SK-MEL-5 (cell line): ENCODE measurements around the gene CPLANE2. TPM values are rescaled to one million over a fixed set of nuclear protein-coding genes. Genes with fewer than 3 reads are reported as not detected.

Experiments
- DNase-seq: peaks from one replicate; pipeline ENCODE4 v3.0.0-alpha.2; 2016; ENCODE audit warnings: low read depth, low spot score
- in situ Hi-C: cut with HindIII; loops from 2 replicates; pipeline ENCODE4 v1.10.0; 2016; ENCODE audit warnings: low sequenced_read_pairs, high pct_unique_total_duplicates, low pct_unique_long_range_greater_than_20kb
- small RNA-seq, 2 experiments: library from RNA; depleted of rRNA; stranded (forward); fragments of <200 nt; gene quantifications; one replicate each; pipeline ENCODE3, GENCODE V24; 2014
- total RNA-seq: library from RNA; depleted of rRNA; stranded (reverse); fragments of >200 nt; shearing (Covaris generic); gene quantifications from 2 replicates; pipeline ENCODE4 v1.2.3, GENCODE V29; 2014; rRNA removed

Gene CPLANE2
- total RNA-seq, 1 experiment from 2014 or later = 4.9 TPM

GRCh38 chr1:16183765-16184556 is 53.0 kb downstream of the CPLANE2 start:
- in situ Hi-C loops = no loop called here
- DNase-seq = no peak

- no peak for DNase-seq
- in situ Hi-C loops = no loop called here
Observed at GRCh38 chr1:16183179-16183578, 53.8 kb downstream of the CPLANE2 start.

DNA sequence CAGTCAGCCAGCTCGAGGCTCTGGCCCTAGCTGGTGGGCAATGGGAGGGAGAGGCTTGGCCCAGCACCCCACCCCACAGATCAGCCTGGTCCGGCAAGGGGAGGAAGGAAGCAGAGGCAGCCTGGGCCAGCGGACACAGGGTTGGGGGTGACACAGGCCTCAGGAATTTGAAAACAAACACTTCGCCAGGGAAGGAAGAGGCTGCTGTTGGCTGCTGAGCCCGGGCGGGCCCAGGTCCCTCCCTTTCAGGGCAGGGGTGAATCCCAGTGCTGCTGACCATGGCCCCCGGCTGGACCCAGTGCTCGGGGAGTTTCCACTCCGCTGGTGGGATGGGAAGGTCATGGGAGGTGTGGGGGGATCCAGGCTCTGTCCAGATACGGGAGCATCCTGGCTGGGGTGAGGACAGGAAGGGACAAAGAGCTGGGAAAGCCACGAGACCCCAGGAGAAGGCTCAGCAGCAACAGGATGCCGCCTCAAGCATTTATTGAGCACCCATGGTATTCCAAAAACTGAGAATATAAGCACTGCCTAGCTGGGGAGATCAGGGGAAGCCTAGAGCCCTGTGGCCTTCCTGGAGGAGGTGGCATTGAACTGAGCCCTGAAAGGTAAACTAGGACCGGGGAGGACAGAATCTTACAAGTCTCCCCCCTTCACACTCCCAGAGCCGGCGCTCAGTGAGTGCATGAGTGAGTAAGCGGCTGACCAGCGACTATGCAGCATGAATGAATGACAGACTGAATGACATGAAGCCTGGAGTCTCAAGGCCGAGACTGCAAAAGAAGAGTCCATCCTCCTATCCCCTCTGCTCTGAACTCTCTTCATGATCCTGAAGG is 54.9 kb downstream of the CPLANE2 start:
- in situ Hi-C loops = no loop called here
- DNase-seq = no peak

Small RNA genes within 50 kb of the gene (small RNA-seq; reads per million reads assigned to genes)
- 0 reads per million in 2 experiments for gene MT1XP1

Other genes starting within 250 kb of the CPLANE2 start
- gene SRARP, start 232.9 kb downstream of the CPLANE2 start, total RNA-seq = not detected in 2 replicates
- 0.66 TPM in 1 of 2 replicates, not detected in the other for gene HSPB7, start 219.1 kb downstream of the CPLANE2 start, total RNA-seq
- gene CLCNKA, start 215.1 kb downstream of the CPLANE2 start, total RNA-seq = not detected in 2 replicates
- 0.05 TPM in 1 of 2 replicates, not detected in the other for gene CLCNKB, start 193.4 kb downstream of the CPLANE2 start, total RNA-seq
- 0.26 and 0.51 TPM in 2 replicates for gene FAM131C, start 163.5 kb downstream of the CPLANE2 start, total RNA-seq
- gene EPHA2, start 81.1 kb downstream of the CPLANE2 start, total RNA-seq = 2.5 and 5.0 TPM in 2 replicates
- gene ARHGEF19, start 24.5 kb downstream of the CPLANE2 start, total RNA-seq = 1.6 and 2.6 TPM in 2 replicates
- 11.4 and 11.6 TPM in 2 replicates for gene FBXO42, start 115.3 kb upstream of the CPLANE2 start, total RNA-seq
- gene SZRD1, start 130.1 kb upstream of the CPLANE2 start, total RNA-seq = 79.2 and 89.6 TPM in 2 replicates
- 0.08 TPM in 1 of 2 replicates, not detected in the other for gene SPATA21, start 200.2 kb upstream of the CPLANE2 start, total RNA-seq
- 36.2 and 40.7 TPM in 2 replicates for gene NECAP2, start 203.5 kb upstream of the CPLANE2 start, total RNA-seq